ENCODE results near the gene ZNF493. TPM values are rescaled to one million over a fixed set of nuclear protein-coding genes. Genes with fewer than 3 reads are reported as not detected.

ZNF493 gene
- total and polyA plus RNA-seq, 4 donors: 1.9 to 34.6 (median 19.1) TPM

DNA sequence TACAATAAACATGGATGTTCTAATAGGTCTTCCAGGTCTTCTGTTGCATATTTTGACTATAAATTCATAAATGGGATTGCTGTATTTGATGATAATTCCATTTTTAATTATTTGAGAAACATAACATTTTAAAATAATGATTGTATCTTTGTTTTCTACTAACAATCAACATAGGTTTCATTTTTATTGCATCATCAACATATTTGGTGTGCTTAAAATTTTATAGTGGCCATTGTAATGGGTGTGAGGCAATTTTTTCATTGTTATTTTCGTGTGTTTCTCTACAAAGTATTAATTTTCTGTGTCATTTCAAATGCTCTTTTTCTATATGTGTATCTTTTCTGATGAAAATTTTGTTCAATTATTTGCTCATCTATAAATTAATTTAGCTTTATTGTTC, 13.2 kb downstream of the ZNF493 start:
- intact Hi-C loops (cut with DNase I): no loop called here
- Histone ChIP-seq H3K4me3 (ENCODE audit: low read length in 2 of 2) (no peak overlapping the region), H3K27me3 (ENCODE audit: control insufficient read depth in 1 of 2, insufficient read depth in 2 of 2, low read length in 1 of 2) (no peaks in the 10 kb centered on the region), H3K27ac (ENCODE audit: low read depth in 1 of 2, low read length in 2 of 2) (no peak overlapping the region), H3K4me1 (ENCODE audit: control insufficient read depth in 1 of 2, insufficient read depth in 2 of 2, low read length in 2 of 2) (no peaks in the 10 kb centered on the region), H3K36me3 (ENCODE audit: control insufficient read depth in 1 of 2, insufficient read depth in 2 of 2, low read length in 1 of 2) (no peaks in the 10 kb centered on the region), H3K9me3 (ENCODE audit: control insufficient read depth, low read length) (no peaks in the 10 kb centered on the region)
- no peak for ATAC-seq (ENCODE audit: low FRiP score)
- DNase-seq: no peak
- 86 to 89% methylated on average over 1 of the region's 1 CpG for WGBS, 2 donors

DNA sequence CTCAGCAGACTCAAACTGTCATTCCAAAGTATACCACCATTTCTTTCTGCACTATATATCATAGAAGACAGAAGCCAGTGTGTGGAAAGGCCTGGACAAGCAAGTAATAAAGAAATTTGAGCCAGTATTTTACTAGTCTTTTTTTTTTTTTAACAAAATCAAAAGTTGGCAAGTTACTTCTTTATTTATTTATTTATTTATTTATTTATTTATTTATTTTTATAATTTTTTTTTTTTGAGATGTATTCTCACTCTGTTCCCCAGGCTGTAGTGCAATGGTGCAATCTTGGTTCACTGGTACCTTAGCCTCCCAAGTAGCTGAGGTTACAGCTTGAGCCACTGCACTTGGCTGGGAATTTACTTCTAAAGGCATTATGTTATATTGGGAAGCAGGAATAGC, 25.3 kb downstream of the ZNF493 start:
- Histone ChIP-seq H3K27me3 (ENCODE audit: control insufficient read depth in 1 of 2, insufficient read depth in 2 of 2, low read length in 1 of 2) (peaks cover 0 to 1% of the 10 kb centered on the region in 2 donors), H3K36me3 (ENCODE audit: control insufficient read depth in 1 of 2, insufficient read depth in 2 of 2, low read length in 1 of 2) (peaks cover 2 to 4% of the 10 kb centered on the region in 2 donors), H3K4me1 (ENCODE audit: control insufficient read depth in 1 of 2, insufficient read depth in 2 of 2, low read length in 2 of 2) (no peaks in the 10 kb centered on the region), H3K27ac (ENCODE audit: low read depth in 1 of 2, low read length in 2 of 2) (no peak overlapping the region), H3K4me3 (ENCODE audit: low read length in 2 of 2) (peak overlapping the region in 1 of 2 donors; percentile 26), H3K9me3 (ENCODE audit: control insufficient read depth, low read length) (peaks cover 12% of the 10 kb centered on the region)
- intact Hi-C loops (cut with DNase I): no loop called here
- DNase-seq (no peak), ATAC-seq (ENCODE audit: low FRiP score) (no peak)

- no peaks in the 10 kb centered on the region for H3K4me1 ChIP-seq (ENCODE audit: control insufficient read depth in 1 of 2, insufficient read depth in 2 of 2, low read length in 2 of 2)
- H3K4me3 ChIP-seq (ENCODE audit: low read length in 2 of 2): no peak overlapping the region
- DNase-seq (no peak), ATAC-seq (ENCODE audit: low FRiP score) (no peak)
- H3K27me3 ChIP-seq (ENCODE audit: control insufficient read depth in 1 of 2, insufficient read depth in 2 of 2, low read length in 1 of 2): peaks cover 0 to 1% of the 10 kb centered on the region in 2 donors
- intact Hi-C loops (cut with DNase I): no loop called here
- peaks cover 2 to 4% of the 10 kb centered on the region in 2 donors for H3K36me3 ChIP-seq (ENCODE audit: control insufficient read depth in 1 of 2, insufficient read depth in 2 of 2, low read length in 1 of 2)
- WGBS, 2 donors: 92 to 93% methylated on average over 1 of the region's 1 CpG
- peaks cover 12% of the 10 kb centered on the region for H3K9me3 ChIP-seq (ENCODE audit: control insufficient read depth, low read length)
- H3K27ac ChIP-seq (ENCODE audit: low read depth in 1 of 2, low read length in 2 of 2): no peak overlapping the region
These were observed 26.4 kb downstream of the ZNF493 start for GRCh38 chr19:21423057-21424041.

GRCh38 chr19:21430675-21431074, 33.7 kb downstream of the ZNF493 start:
- DNase-seq: no peak
- ATAC-seq (ENCODE audit: low FRiP score): no peak
- 67 to 83% methylated on average over 5 of the region's 5 CpGs for WGBS, 2 donors

GRCh38 chr19:21432590-21432989, 35.7 kb downstream of the ZNF493 start:
- DNase-seq (no peak), ATAC-seq (ENCODE audit: low FRiP score) (no peak)
- no peaks in the 10 kb centered on the region for H3K36me3 ChIP-seq (ENCODE audit: control insufficient read depth in 1 of 2, insufficient read depth in 2 of 2, low read length in 1 of 2)
- WGBS, 2 donors: 59 to 60% methylated on average over 2 of the region's 2 CpGs
- no peak overlapping the region for H3K4me3 ChIP-seq (ENCODE audit: low read length in 2 of 2)
- H3K27me3 ChIP-seq (ENCODE audit: control insufficient read depth in 1 of 2, insufficient read depth in 2 of 2, low read length in 1 of 2): no peaks in the 10 kb centered on the region
- peaks cover 7% of the 10 kb centered on the region for H3K9me3 ChIP-seq (ENCODE audit: control insufficient read depth, low read length)
- intact Hi-C loops (cut with DNase I): no loop called here
- H3K4me1 ChIP-seq (ENCODE audit: control insufficient read depth in 1 of 2, insufficient read depth in 2 of 2, low read length in 2 of 2): peaks cover 0 to 2% of the 10 kb centered on the region in 2 donors
- H3K27ac ChIP-seq (ENCODE audit: low read depth in 1 of 2, low read length in 2 of 2): no peak overlapping the region

More at GRCh38 chr19:21430675-21431074, 33.7 kb downstream of the ZNF493 start:
- Histone ChIP-seq H3K27ac (ENCODE audit: low read depth in 1 of 2, low read length in 2 of 2) (no peak overlapping the region), H3K4me1 (ENCODE audit: control insufficient read depth in 1 of 2, insufficient read depth in 2 of 2, low read length in 2 of 2) (no peaks in the 10 kb centered on the region), H3K4me3 (ENCODE audit: low read length in 2 of 2) (no peak overlapping the region), H3K9me3 (ENCODE audit: control insufficient read depth, low read length) (peaks cover 4% of the 10 kb centered on the region), H3K36me3 (ENCODE audit: control insufficient read depth in 1 of 2, insufficient read depth in 2 of 2, low read length in 1 of 2) (no peaks in the 10 kb centered on the region), H3K27me3 (ENCODE audit: control insufficient read depth in 1 of 2, insufficient read depth in 2 of 2, low read length in 1 of 2) (no peaks in the 10 kb centered on the region)
- intact Hi-C loops (cut with DNase I): no loop called here

- WGBS, 2 donors: 64 to 71% methylated on average over 8 of the region's 8 CpGs
- peaks cover 0 to 2% of the 10 kb centered on the region in 2 donors for H3K4me1 ChIP-seq (ENCODE audit: control insufficient read depth in 1 of 2, insufficient read depth in 2 of 2, low read length in 2 of 2)
- peaks cover 9% of the 10 kb centered on the region for H3K9me3 ChIP-seq (ENCODE audit: control insufficient read depth, low read length)
- no peaks in the 10 kb centered on the region for H3K27me3 ChIP-seq (ENCODE audit: control insufficient read depth in 1 of 2, insufficient read depth in 2 of 2, low read length in 1 of 2)
- intact Hi-C loops (cut with DNase I): no loop called here
- H3K27ac ChIP-seq (ENCODE audit: low read depth in 1 of 2, low read length in 2 of 2): no peak overlapping the region
- ATAC-seq (ENCODE audit: low FRiP score): no peak
- no peaks in the 10 kb centered on the region for H3K36me3 ChIP-seq (ENCODE audit: control insufficient read depth in 1 of 2, insufficient read depth in 2 of 2, low read length in 1 of 2)
- DNase-seq: no peak
- H3K4me3 ChIP-seq (ENCODE audit: low read length in 2 of 2): no peak overlapping the region
These were observed 37.6 kb downstream of the ZNF493 start for GRCh38 chr19:21434516-21434915.

DNA sequence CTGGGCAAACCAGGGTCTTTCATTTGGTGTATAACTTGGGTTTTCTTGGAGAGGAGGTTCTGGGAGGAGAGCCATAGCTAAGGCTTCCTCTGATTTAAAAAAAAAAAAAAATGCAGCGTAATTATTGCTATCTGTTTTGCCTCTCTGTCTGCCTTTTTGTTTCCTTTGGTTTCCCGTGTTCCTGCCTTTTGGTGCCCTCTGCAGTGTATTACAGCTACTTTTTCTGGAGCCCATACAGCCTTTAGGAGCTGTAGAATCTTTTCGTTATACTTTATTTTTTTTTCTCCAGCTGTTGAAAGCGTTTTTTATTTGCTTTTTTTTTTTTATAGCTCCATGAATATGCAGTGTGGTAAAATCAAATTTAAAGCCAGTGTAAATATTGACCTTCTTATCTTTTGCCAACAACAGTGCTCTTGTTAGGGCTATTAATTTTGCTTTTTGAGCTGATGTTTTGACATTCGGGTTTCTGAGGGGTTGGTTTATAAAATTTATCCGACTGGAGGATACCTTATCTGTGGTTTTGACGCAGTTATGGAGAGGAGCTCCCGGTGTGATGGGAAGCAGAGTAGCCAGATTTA, 38.1 kb downstream of the ZNF493 start:
- H3K27ac ChIP-seq (ENCODE audit: low read depth in 1 of 2, low read length in 2 of 2): no peak overlapping the region
- no peaks in the 10 kb centered on the region for H3K36me3 ChIP-seq (ENCODE audit: control insufficient read depth in 1 of 2, insufficient read depth in 2 of 2, low read length in 1 of 2)
- peaks cover 0 to 2% of the 10 kb centered on the region in 2 donors for H3K4me1 ChIP-seq (ENCODE audit: control insufficient read depth in 1 of 2, insufficient read depth in 2 of 2, low read length in 2 of 2)
- no peak for ATAC-seq (ENCODE audit: low FRiP score)
- DNase-seq: no peak
- H3K9me3 ChIP-seq (ENCODE audit: control insufficient read depth, low read length): peaks cover 9% of the 10 kb centered on the region
- no peak overlapping the region for H3K4me3 ChIP-seq (ENCODE audit: low read length in 2 of 2)
- 13 to 26% methylated on average over 8 of the region's 8 CpGs for WGBS, 2 donors
- intact Hi-C loops (cut with DNase I): no loop called here
- no peaks in the 10 kb centered on the region for H3K27me3 ChIP-seq (ENCODE audit: control insufficient read depth in 1 of 2, insufficient read depth in 2 of 2, low read length in 1 of 2)

GRCh38 chr19:21439201-21439751, 42.3 kb downstream of the ZNF493 start:
- DNase-seq: no peak
- ATAC-seq (ENCODE audit: low FRiP score): peak; percentile 69
- Histone ChIP-seq H3K9me3 (ENCODE audit: control insufficient read depth, low read length) (peaks cover 5% of the 10 kb centered on the region), H3K4me1 (ENCODE audit: control insufficient read depth in 1 of 2, insufficient read depth in 2 of 2, low read length in 2 of 2) (peaks cover 0 to 2% of the 10 kb centered on the region in 2 donors), H3K27ac (ENCODE audit: low read depth in 1 of 2, low read length in 2 of 2) (no peak overlapping the region), H3K27me3 (ENCODE audit: control insufficient read depth in 1 of 2, insufficient read depth in 2 of 2, low read length in 1 of 2) (no peaks in the 10 kb centered on the region), H3K36me3 (ENCODE audit: control insufficient read depth in 1 of 2, insufficient read depth in 2 of 2, low read length in 1 of 2) (no peaks in the 10 kb centered on the region), H3K4me3 (ENCODE audit: low read length in 2 of 2) (no peak overlapping the region)
- intact Hi-C loops (cut with DNase I): no loop called here
- WGBS, 2 donors: 35 to 59% methylated on average over 4 of the region's 4 CpGs

All from aorta (tissue), 5 donors.